Activated naive CD4-positive, alpha-beta T cell treated with anti-CD3 and anti-CD28 coated beads, Interleukin-2, amount 50 U/mL, for 72 hours (primary cell): ENCODE measurements around the gene NCOA7. TPM values are rescaled to one million over a fixed set of nuclear protein-coding genes. Genes with fewer than 3 reads are reported as not detected.
"Not testable (repeated sequence)": the region's sequence is repeated elsewhere in the genome, so short reads cannot be mapped to it uniquely, and the experiment has no call there.

Experiments
- ATAC-seq, 2 donors: fragments of 150-1000 bp; cut with Tn5 transposase; 2 replicates each; pipeline ENCODE4 v1.10.0; 2021; ENCODE audit warnings: mild to moderate bottlenecking in 2 of 2, moderate library complexity in 2 of 2
- DNase-seq, 2 donors: peaks; one replicate each; pipeline ENCODE4 v3.0.0; 2021 to 2022; ENCODE audit warnings: low spot score in 2 of 2
- H3K27ac Mint-ChIP-seq, 2 donors: one replicate each; pipeline ENCODE4 v1.8.0; 2022; ENCODE audit warnings: mild to moderate bottlenecking in 2 of 2, mixed read lengths in 2 of 2
- H3K36me3 Mint-ChIP-seq, 2 donors: one replicate each; pipeline ENCODE4 v1.8.0; 2022; ENCODE audit warnings: mixed read lengths in 2 of 2
- H3K9me3 Mint-ChIP-seq, 2 donors: one replicate each; pipeline ENCODE4 v1.8.0; 2022; ENCODE audit warnings: mixed read lengths in 2 of 2
- total RNA-seq, 2 donors: library from RNA; stranded (reverse); gene quantifications; one replicate each; pipeline ENCODE4 v1.2.3, GENCODE V29; 2022

NCOA7 gene
- total RNA-seq, 2 donors from 2014 or later, result 50.8 to 58.8 TPM

GRCh38 chr6:125750692-125751333 lies 39.9 kb upstream of the NCOA7 start:
- Mint-ChIP-seq H3K27ac (no peak overlapping the region), H3K36me3 (peaks cover 5 to 18% of the 10 kb centered on the region in 2 donors), H3K9me3 (no peaks in the 10 kb centered on the region)
- ATAC-seq, result no peak
- no peak for DNase-seq

- no peak overlapping the region for H3K27ac Mint-ChIP-seq
- DNase-seq, result no peak
- ATAC-seq, result no peak
- H3K9me3 Mint-ChIP-seq, result no peaks in the 10 kb centered on the region
- peaks cover 5 to 12% of the 10 kb centered on the region in 2 donors for H3K36me3 Mint-ChIP-seq
Measured at GRCh38 chr6:125751334-125751916, 39.3 kb upstream of the NCOA7 start.

- ATAC-seq (no peak), DNase-seq (no peak)
- Mint-ChIP-seq H3K27ac (no peak overlapping the region), H3K9me3 (no peaks in the 10 kb centered on the region), H3K36me3 (peaks cover 0 to 6% of the 10 kb centered on the region in 2 donors)
Measured at GRCh38 chr6:125752773-125753172, 38.0 kb upstream of the NCOA7 start.

- no peak for ATAC-seq
- Mint-ChIP-seq H3K9me3 (no peaks in the 10 kb centered on the region), H3K27ac (no peak overlapping the region), H3K36me3 (peaks cover 0 to 6% of the 10 kb centered on the region in 2 donors)
- DNase-seq, result no peak
Measured at GRCh38 chr6:125753218-125753936, 37.4 kb upstream of the NCOA7 start.

- no peaks in the 10 kb centered on the region for H3K9me3 Mint-ChIP-seq
- no peak for ATAC-seq
Measured at GRCh38 chr6:125753937-125754259, 36.9 kb upstream of the NCOA7 start.

GRCh38 chr6:125754566-125754965 lies 36.2 kb upstream of the NCOA7 start:
- no peak for DNase-seq
- Mint-ChIP-seq H3K27ac (no peak overlapping the region), H3K9me3 (no peaks in the 10 kb centered on the region), H3K36me3 (peaks cover 0 to 8% of the 10 kb centered on the region in 2 donors)
- ATAC-seq, result no peak

More at GRCh38 chr6:125753937-125754259, 36.9 kb upstream of the NCOA7 start:
- DNase-seq, result no peak
- Mint-ChIP-seq H3K27ac (no peak overlapping the region), H3K36me3 (peaks cover 0 to 6% of the 10 kb centered on the region in 2 donors)

- DNase-seq (peak in 1 of 2 donors; percentile 11), ATAC-seq (peak in 1 of 2 donors; percentile 26)
- Mint-ChIP-seq H3K27ac (no peak overlapping the region), H3K9me3 (no peaks in the 10 kb centered on the region), H3K36me3 (peaks cover 0 to 4% of the 10 kb centered on the region in 2 donors)
Measured at GRCh38 chr6:125759184-125759902, 31.4 kb upstream of the NCOA7 start.

GRCh38 chr6:125759959-125760457 lies 30.8 kb upstream of the NCOA7 start:
- no peaks in the 10 kb centered on the region for H3K9me3 Mint-ChIP-seq
- H3K36me3 Mint-ChIP-seq, result peaks cover 0 to 4% of the 10 kb centered on the region in 2 donors
- DNase-seq, result no peak
- ATAC-seq, result no peak
- no peak overlapping the region for H3K27ac Mint-ChIP-seq

GRCh38 chr6:125764121-125764671 lies 26.6 kb upstream of the NCOA7 start:
- Mint-ChIP-seq H3K9me3 (no peaks in the 10 kb centered on the region), H3K36me3 (peaks cover 0 to 4% of the 10 kb centered on the region in 2 donors), H3K27ac (no peak overlapping the region)
- no peak for DNase-seq
- ATAC-seq, result no peak

- ATAC-seq (no peak), DNase-seq (no peak)
- no peaks in the 10 kb centered on the region for H3K36me3 Mint-ChIP-seq
- H3K27ac Mint-ChIP-seq, result no peak overlapping the region
- H3K9me3 Mint-ChIP-seq, result no peaks in the 10 kb centered on the region
Measured at GRCh38 chr6:125765944-125766343, 24.8 kb upstream of the NCOA7 start.

- Mint-ChIP-seq H3K36me3 (no peaks in the 10 kb centered on the region), H3K9me3 (no peaks in the 10 kb centered on the region), H3K27ac (no peak overlapping the region)
- DNase-seq, result no peak
- ATAC-seq, result no peak
Measured at GRCh38 chr6:125766641-125767040, 24.1 kb upstream of the NCOA7 start.

- DNase-seq (no peak), ATAC-seq (no peak)
- Mint-ChIP-seq H3K27ac (no peak overlapping the region), H3K36me3 (no peaks in the 10 kb centered on the region), H3K9me3 (no peaks in the 10 kb centered on the region)
Measured at GRCh38 chr6:125769147-125769783, 21.5 kb upstream of the NCOA7 start.

GRCh38 chr6:125773387-125774341 lies 17.1 kb upstream of the NCOA7 start:
- peak in 1 of 2 donors; percentile 78 for ATAC-seq
- peaks cover 0 to 7% of the 10 kb centered on the region in 2 donors for H3K9me3 Mint-ChIP-seq

GRCh38 chr6:125776107-125776826 lies 14.5 kb upstream of the NCOA7 start:
- ATAC-seq, DNase-seq, H3K27ac Mint-ChIP-seq, H3K9me3 Mint-ChIP-seq, H3K36me3 Mint-ChIP-seq: not testable (repeated sequence)

More at GRCh38 chr6:125773387-125774341, 17.1 kb upstream of the NCOA7 start:
- H3K36me3 Mint-ChIP-seq, result no peaks in the 10 kb centered on the region
- no peak overlapping the region for H3K27ac Mint-ChIP-seq
- no peak for DNase-seq
